ENCODE measurements around the gene PCDH17. TPM values are rescaled to one million over a fixed set of nuclear protein-coding genes. Genes with fewer than 3 reads are reported as not detected.

Gene PCDH17
- total and polyA plus RNA-seq, 2 of the 8 experiments (the other 6 are each of a cell fraction or from before 2014, with no cell fraction given) = 0.20 to 0.60 TPM

- peak overlapping the region; percentile 61 to 73 (median 63) for H3K4me3 ChIP-seq (ENCODE audit: extremely low read depth in 1 of 4, insufficient read depth in 2 of 4, low read depth in 3 of 4, low read length in 4 of 4)
- no peak overlapping the region for H3K27ac ChIP-seq (ENCODE audit: low read depth, low read length)
- ChIA-PET POLR2A (ENCODE audit: partially characterized antibody) (interaction anchor here (0.8 to 1.1 kb wide), 4 partner anchors 37 to 247 kb away, joined by 3 read pairs; no protein-coding TSS in a partner anchor), CTCF (ENCODE audit: partially characterized antibody) (interaction anchor here (0.6 to 8.2 kb wide), 6 partner anchors 19 to 806 kb away, joined by 3 to 107 read pairs (median 6); no protein-coding TSS in a partner anchor)
- H3K9ac ChIP-seq (replicated peaks in 1 of 4; ENCODE audit: extremely low read depth in 1 of 4, low read depth in 3 of 4, low read length in 3 of 4) = peak overlapping the region in 1 of 4 experiments; percentile 56; a peak in 3 of 7 replicates
- H3K79me2 ChIP-seq (ENCODE audit: control insufficient read depth in 1 of 2, insufficient read depth in 2 of 2, low read length in 2 of 2) = no peaks in the 10 kb centered on the region
- H4K20me1 ChIP-seq (replicated peaks in 1 of 2; ENCODE audit: control insufficient read depth in 1 of 2, insufficient read depth in 2 of 2, low read length in 2 of 2) = peaks cover 0 to 3% of the 10 kb centered on the region in 2 experiments
- H2AK5ac ChIP-seq (ENCODE audit: low read depth, low read length) = no peak overlapping the region
- H3K23ac ChIP-seq (ENCODE audit: insufficient read length) = no peak overlapping the region
- peaks cover 41% of the 10 kb centered on the region for H3K23me2 ChIP-seq (ENCODE audit: low read depth, low read length)
- H3K36me3 ChIP-seq (ENCODE audit: control insufficient read depth in 2 of 4, insufficient read depth in 4 of 4, low read length in 3 of 4) = peaks cover 0 to 5% (median 0%) of the 10 kb centered on the region in 4 experiments; a peak in 1 of 8 replicates
- H3K79me1 ChIP-seq (ENCODE audit: low read depth, low read length) = no peaks in the 10 kb centered on the region
- H4K8ac ChIP-seq (ENCODE audit: extremely low read depth, insufficient read depth, low read length) = no peak overlapping the region
- FAIRE-seq (no peak), DNase-seq (ENCODE audit: low read depth in 1 of 2, low spot score in 2 of 2) (no peak)
- no peak overlapping the region for H2BK120ac ChIP-seq (replicated peaks; ENCODE audit: low read depth, low read length)
- H3K27me3 ChIP-seq (replicated peaks in 1 of 4; ENCODE audit: control insufficient read depth in 3 of 4, extremely low read depth in 1 of 4, insufficient read depth in 3 of 4, low read length in 3 of 4) = peaks cover 29 to 63% (median 53%) of the 10 kb centered on the region in 4 experiments
- peaks cover 0 to 8% of the 10 kb centered on the region in 2 experiments; a peak in 1 of 4 replicates for H3K9me3 ChIP-seq (ENCODE audit: insufficient read depth in 2 of 2, low read depth in 1 of 2, low read length in 1 of 2)
- peaks cover 0 to 18% (median 7%) of the 10 kb centered on the region in 4 experiments; a peak in 6 of 7 replicates for H3K4me1 ChIP-seq (replicated peaks in 1 of 4; ENCODE audit: control insufficient read depth in 3 of 4, insufficient read depth in 4 of 4, low read length in 3 of 4)
- H3K4me2 ChIP-seq (ENCODE audit: insufficient read depth in 1 of 2, low read depth in 2 of 2, low read length in 2 of 2) = peak overlapping the region; percentile 98 to 100
- H2AFZ ChIP-seq (ENCODE audit: low read length) = peak overlapping the region; percentile 84; the same call in 1 of the 2 replicates
- H2BK15ac ChIP-seq (ENCODE audit: low read length) = no peak overlapping the region
- H2BK5ac ChIP-seq (ENCODE audit: low read depth, low read length) = no peak overlapping the region
- H2BK12ac ChIP-seq (ENCODE audit: low read depth, low read length) = no peak overlapping the region
- no peak overlapping the region for H3K56ac ChIP-seq (replicated peaks; ENCODE audit: insufficient read length, low read depth, low read length)
- TF ChIP-seq EZH2 (IDR thresholded peaks at IDR 0.05; ENCODE audit: low read depth, low read length, severe bottlenecking) (peak; percentile 65), CEBPB (IDR thresholded peaks at IDR 0.05; ENCODE audit: low read depth, low read length) (no peak), KDM4A (IDR thresholded peaks at IDR 0.05; ENCODE audit: low read depth, low read length, severe bottlenecking) (peak; percentile 39), RNF2 (IDR thresholded peaks at IDR 0.05; ENCODE audit: borderline replicate concordance, low read depth, low read length, missing control alignments, poor library complexity, severe bottlenecking) (peak; percentile 54), MAX (IDR thresholded peaks at IDR 0.05) (peak; percentile 42; the same call in 1 of the 2 replicates), YY1 (IDR thresholded peaks at IDR 0.05; ENCODE audit: low read depth, low read length) (no peak), ASH2L (IDR thresholded peaks at IDR 0.05; ENCODE audit: low read length) (peak; percentile 28), SUZ12 (IDR thresholded peaks at IDR 0.05; ENCODE audit: low read length) (peak; percentile 74)
- no peak overlapping the region for H3K4ac ChIP-seq (replicated peaks; ENCODE audit: insufficient read length, low read depth, low read length)
- 6% methylated on average over 29 of the region's 29 CpGs; no CpG with 5 or more reads in 1 of the 2 experiments for WGBS, 2 experiments (ENCODE audit: extremely low coverage in 1 of 2, insufficient coverage in 1 of 2, insufficient read length in 1 of 2, insufficient replicate concordance in 2 of 2, low coverage in 1 of 2, low lambda C conversion rate in 2 of 2, missing lambda C conversion rate in 1 of 2)
- no peak overlapping the region for H2BK20ac ChIP-seq (ENCODE audit: low read length)
- no peak overlapping the region for H4K5ac ChIP-seq (ENCODE audit: insufficient read length, low read depth, low read length)
- no peak overlapping the region for H3K18ac ChIP-seq (ENCODE audit: extremely low read depth, low read length)
- H4K91ac ChIP-seq (replicated peaks; ENCODE audit: insufficient read length, low read length) = no peak overlapping the region
- no peak overlapping the region for H3K14ac ChIP-seq (ENCODE audit: insufficient read length)
These were observed 2.1 kb upstream of the PCDH17 start for GRCh38 chr13:57629391-57629804.

Data from H1 (cell line).